CD4-positive, alpha-beta T cell treated with Interleukin-1 beta for 1 hour (primary cell): Measurements from ENCODE around the gene MAP2.

Experiments
- DNase-seq, 2 donors: peaks; one replicate each; pipeline ENCODE4 v3.0.0-alpha.2; 2020 to 2022

The MAP2 gene

GRCh38 chr2:209534228-209534627, 110.4 kb downstream of the MAP2 start:
- DNase-seq: no peak

GRCh38 chr2:209536363-209536762, 112.5 kb downstream of the MAP2 start:
- no peak for DNase-seq

GRCh38 chr2:209547726-209548125, 123.9 kb downstream of the MAP2 start:
- no peak for DNase-seq

- DNase-seq: no peak
These were observed 125.7 kb downstream of the MAP2 start for GRCh38 chr2:209549589-209549988.

- no peak for DNase-seq
These were observed 130.1 kb downstream of the MAP2 start for GRCh38 chr2:209553913-209554312.

- no peak for DNase-seq
These were observed 132.6 kb downstream of the MAP2 start for GRCh38 chr2:209556354-209556961.

- no peak for DNase-seq
These were observed 137.1 kb downstream of the MAP2 start for GRCh38 chr2:209560911-209561310.

GRCh38 chr2:209563453-209563852, 139.6 kb downstream of the MAP2 start:
- DNase-seq: no peak

GRCh38 chr2:209564816-209565215, 141.0 kb downstream of the MAP2 start:
- no peak for DNase-seq

GRCh38 chr2:209565896-209566582, 142.2 kb downstream of the MAP2 start:
- no peak for DNase-seq

GRCh38 chr2:209570194-209570593, 146.3 kb downstream of the MAP2 start:
- no peak for DNase-seq

- no peak for DNase-seq
These were observed 150.7 kb downstream of the MAP2 start for GRCh38 chr2:209574515-209574914.

- DNase-seq: no peak
These were observed 153.8 kb downstream of the MAP2 start for GRCh38 chr2:209577376-209578357.

- DNase-seq: no peak
These were observed 154.7 kb downstream of the MAP2 start for GRCh38 chr2:209578394-209579001.

GRCh38 chr2:209579230-209579749, 155.4 kb downstream of the MAP2 start:
- no peak for DNase-seq

- DNase-seq: no peak
These were observed 157.2 kb downstream of the MAP2 start for GRCh38 chr2:209581040-209581439.

GRCh38 chr2:209582281-209582680, 158.4 kb downstream of the MAP2 start:
- DNase-seq: no peak

- no peak for DNase-seq
These were observed 160.6 kb downstream of the MAP2 start for GRCh38 chr2:209584472-209584871.

GRCh38 chr2:209584915-209585314, 161.1 kb downstream of the MAP2 start:
- no peak for DNase-seq

- DNase-seq: no peak
These were observed 167.2 kb downstream of the MAP2 start for GRCh38 chr2:209591021-209591420.

GRCh38 chr2:209592106-209592505, 168.3 kb downstream of the MAP2 start:
- DNase-seq: no peak

- no peak for DNase-seq
These were observed 170.1 kb downstream of the MAP2 start for GRCh38 chr2:209593930-209594329.

GRCh38 chr2:209596262-209596661, 172.4 kb downstream of the MAP2 start:
- no peak for DNase-seq
